Prostate gland (tissue), 1 donor: ENCODE measurements around the gene CHRNG.

ENCODE experiments used
- POLR2A ChIP-seq: fragments of 450-650 bp; IDR thresholded peaks from one replicate; pipeline ENCODE4 v1.6.1; 2016; ENCODE audit warnings: antibody characterized with exemption, mild to moderate bottlenecking
- POLR2AphosphoS5 ChIP-seq: sonication (generic); formaldehyde crosslinking; IDR thresholded peaks from one replicate; pipeline ENCODE4 v1.6.1; 2017; ENCODE audit warnings: antibody characterized with exemption

DNA sequence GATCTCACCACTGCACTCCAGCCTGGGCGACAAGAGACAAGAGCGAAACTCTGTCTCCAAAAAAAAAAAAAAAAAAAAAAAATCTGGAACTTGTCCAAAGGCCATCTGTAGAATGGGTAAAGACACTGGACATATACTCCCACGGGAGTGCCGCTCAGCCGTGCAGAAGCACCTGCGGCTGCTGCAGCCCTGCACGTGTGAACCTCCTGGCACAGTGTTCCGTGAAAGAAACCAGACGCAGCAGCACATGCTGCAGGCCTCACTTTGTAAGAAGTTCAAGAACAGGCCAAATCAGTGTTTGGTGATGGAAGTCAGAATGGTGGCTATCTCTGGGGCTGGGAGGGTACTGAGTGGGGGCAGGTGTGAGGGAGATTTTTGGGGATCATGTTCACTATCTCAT, 7.1 kb upstream of the CHRNG start:
- no peak for TF ChIP-seq POLR2AphosphoS5
- no peak for TF ChIP-seq POLR2A
